Measurements from ENCODE around the gene KYAT1.

Gene KYAT1

DNA sequence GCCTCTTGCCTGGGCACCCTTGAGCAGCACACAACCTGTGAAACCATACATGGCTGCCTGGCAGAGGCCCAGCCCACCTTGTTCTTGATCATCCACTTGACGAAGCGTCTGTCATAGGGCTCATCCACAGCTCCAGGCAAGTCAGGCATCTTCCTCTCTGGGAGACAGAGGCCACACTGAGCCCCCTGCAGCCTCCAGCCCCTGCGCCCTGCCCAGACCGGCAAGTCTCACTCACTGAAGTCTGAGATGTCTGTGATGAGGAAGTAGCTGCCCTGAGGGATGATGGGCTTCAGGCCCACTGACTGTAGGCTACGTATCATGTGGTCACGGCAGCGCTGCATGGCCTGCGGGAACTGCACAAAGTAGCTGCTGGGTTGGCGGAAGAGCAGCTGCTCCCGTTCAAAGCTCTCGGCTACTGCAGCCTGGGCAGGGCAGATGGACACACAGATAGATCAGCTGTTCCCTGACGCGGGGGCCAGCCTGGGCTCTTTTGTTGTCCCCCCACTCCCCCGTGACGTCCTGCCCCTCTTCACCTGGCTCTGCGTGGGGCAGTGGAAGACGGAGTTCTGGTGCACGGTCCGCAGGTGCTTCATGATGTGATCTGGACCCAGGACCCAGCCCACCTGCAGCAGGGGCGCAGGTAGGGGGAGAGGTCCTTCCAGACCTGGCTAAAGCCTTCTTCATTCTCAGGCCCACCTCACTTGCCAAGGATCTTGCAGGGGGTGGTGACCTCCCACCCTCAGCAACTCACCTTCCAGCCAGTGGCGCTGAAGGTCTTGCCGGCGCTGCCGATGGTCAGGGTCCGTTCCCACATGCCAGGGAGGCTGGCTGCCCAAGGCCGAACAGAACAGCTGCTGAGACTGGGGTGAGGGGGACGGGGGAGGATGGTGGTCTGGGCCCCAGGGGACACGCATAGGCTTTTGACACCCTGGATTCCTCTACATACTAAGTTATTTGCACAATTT is 46.2 kb downstream of the KYAT1 start:
- no peak for TF ChIP-seq CTCF (IDR thresholded peaks at IDR 0.05; ENCODE audit: control extremely low read depth, extremely low read depth, low read depth, missing control alignments)
- CTCF ChIA-PET = interaction anchor here (1.4 kb wide), 1 partner anchor 18 kb away, joined by 6 read pairs; the partner anchor contains the start of gene ENDOG

DNA sequence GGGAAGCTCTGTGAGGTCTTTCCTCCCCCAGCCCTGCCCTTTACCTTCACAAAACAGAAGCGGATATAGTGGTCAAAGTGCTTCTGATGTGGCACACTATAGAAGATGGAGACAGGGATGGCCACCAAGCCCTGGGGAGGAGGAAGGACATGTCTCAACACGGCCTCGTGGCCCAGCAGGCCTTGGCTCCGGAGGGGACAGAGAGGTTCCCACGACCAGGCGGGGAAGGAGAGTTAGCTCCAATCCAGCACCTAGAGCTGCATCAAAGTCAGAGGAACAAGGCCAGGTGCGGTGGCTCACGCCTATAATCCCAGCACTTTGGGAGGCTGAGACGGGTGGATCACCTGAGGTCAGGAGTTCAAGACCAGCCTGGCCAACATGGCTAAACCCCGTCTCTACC is 48.1 kb downstream of the KYAT1 start:
- ChIA-PET POLR2A (no interaction called here), CTCF (interaction anchor here (1.4 to 1.6 kb wide), 2 partner anchors 16 to 20 kb away, joined by 4 to 5 read pairs; partner anchors contain the start of gene ENDOG)
- TF ChIP-seq CTCF (IDR thresholded peaks at IDR 0.05; ENCODE audit: control extremely low read depth, extremely low read depth, low read depth, missing control alignments) = no peak
- DNase-seq (ENCODE audit: extremely low spot score) = no peak

More for the DNA sequence above, 46.2 kb downstream of the KYAT1 start:
- POLR2A ChIA-PET = no interaction called here
- no peak for DNase-seq (ENCODE audit: extremely low spot score)

DNA sequence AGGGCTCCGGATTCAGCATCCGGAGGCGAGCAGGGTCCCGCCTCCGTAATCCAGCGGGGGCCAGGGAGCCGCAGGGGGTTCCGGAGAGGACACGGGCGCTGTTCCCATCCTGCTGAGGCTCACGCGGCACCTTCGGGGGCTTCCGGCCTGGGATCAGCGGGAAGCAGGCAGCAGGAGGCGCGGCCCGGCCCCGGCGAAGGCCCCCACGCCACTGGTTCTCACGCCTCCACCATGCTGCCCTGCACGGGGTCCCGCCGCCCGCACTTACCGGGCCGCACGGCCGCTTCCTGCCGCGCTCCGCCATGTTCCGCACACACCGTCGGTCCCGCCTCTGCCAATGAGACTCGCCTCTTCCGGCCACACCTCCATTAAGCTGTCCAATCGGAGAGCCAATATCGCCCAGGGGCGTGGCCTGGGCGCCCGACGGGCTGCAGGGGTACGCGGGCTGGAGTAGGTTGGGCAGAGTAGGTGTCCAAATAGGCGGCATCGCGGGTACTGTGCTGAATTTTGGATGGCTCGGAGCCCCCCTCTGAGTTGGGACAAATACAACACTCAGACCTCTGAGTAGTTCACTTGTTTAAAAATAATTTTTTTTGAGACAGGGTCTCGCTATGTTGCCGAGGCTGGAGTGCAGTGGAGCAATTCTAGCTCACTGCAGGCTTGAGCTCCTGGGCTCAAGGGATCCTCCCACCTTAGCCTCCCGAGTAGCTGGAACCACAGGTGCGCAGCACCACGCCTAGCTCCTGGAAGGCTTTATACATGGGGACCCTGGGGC is 52.1 kb downstream of the KYAT1 start, which contains the start of gene SPOUT1:
SPOUT1 (minus strand) TSS at position 318 of the 775 bp plus-strand sequence; CDS start at position 304, 14 bp downstream.
- no peak for TF ChIP-seq CTCF (IDR thresholded peaks at IDR 0.05; ENCODE audit: control extremely low read depth, extremely low read depth, low read depth, missing control alignments)
- peak; percentile 100 for DNase-seq (ENCODE audit: extremely low spot score)
- ChIA-PET CTCF (interaction anchor here (0.6 to 1.8 kb wide), 9 partner anchors 11 to 409 kb away, joined by 3 to 30 read pairs (median 3); partner anchors contain the start of genes CERCAM, ENDOG and ZDHHC12), POLR2A (interaction anchor here (1.0 to 1.4 kb wide), 2 partner anchors 11 to 277 kb away, joined by 4 to 14 read pairs; partner anchors contain the start of genes ENDOG and SPTAN1)

DNA sequence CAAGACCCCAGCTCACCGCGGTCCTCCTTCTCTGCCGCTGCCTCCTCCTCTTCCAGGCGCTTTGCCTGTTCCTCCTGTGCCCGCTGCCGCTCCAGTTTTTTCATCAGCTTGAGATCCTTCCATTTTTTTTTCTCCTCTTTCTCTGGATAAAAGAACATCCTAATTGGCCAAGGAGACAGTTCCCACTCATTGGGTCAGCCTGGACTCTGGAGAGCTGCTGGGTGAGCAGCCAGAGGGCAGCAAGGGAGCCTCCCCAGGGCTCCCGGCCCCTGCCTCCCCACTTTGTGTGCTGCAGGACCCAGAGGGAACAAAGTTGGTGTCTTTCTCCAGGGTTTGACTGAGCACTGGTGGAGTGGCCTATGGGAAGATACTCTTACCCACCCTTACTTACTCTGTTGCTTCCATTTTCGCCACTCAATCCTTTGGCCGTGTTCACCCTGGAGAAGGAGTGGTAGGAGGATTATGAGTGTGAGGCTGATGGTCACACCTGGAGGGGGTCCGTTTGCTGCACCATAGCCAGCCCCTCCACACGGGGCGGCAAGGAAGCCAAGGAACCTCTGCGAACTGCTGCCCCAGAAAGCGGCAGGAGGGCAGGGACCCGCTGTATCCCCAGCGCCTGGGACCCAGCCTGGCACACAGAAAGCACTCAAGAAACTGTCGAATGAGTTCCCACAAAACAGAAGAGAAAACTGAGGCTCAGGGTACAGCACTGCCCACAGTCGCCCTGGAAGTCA is 52.9 kb downstream of the KYAT1 start:
- POLR2A ChIA-PET = interaction anchor here (1.0 to 1.4 kb wide), 2 partner anchors 10 to 277 kb away, joined by 4 to 14 read pairs; partner anchors contain the start of genes ENDOG and SPTAN1
- CTCF ChIA-PET = interaction anchor here (1.1 to 2.6 kb wide), 6 partner anchors 10 to 408 kb away, joined by 3 to 30 read pairs (median 5); partner anchors contain the start of genes CERCAM, ENDOG and ZDHHC12
- no peak for TF ChIP-seq CTCF (IDR thresholded peaks at IDR 0.05; ENCODE audit: control extremely low read depth, extremely low read depth, low read depth, missing control alignments)
- DNase-seq (ENCODE audit: extremely low spot score) = no peak

- no peak for DNase-seq (ENCODE audit: extremely low spot score)
- TF ChIP-seq CTCF (IDR thresholded peaks at IDR 0.05; ENCODE audit: control extremely low read depth, extremely low read depth, low read depth, missing control alignments) = no peak
- ChIA-PET CTCF (interaction anchor here (2.6 kb wide), 1 partner anchor 10 kb away, joined by 22 read pairs; the partner anchor contains the start of gene ENDOG), POLR2A (no interaction called here)
Observed at GRCh38 chr9:128828267-128828666, 53.5 kb downstream of the KYAT1 start.
